H1 (cell line): ENCODE measurements around the gene ASCC2. TPM values are rescaled to one million over a fixed set of nuclear protein-coding genes. Genes with fewer than 3 reads are reported as not detected.

Experiments
- CTCF ChIA-PET: fragments of 300-600 bp; sonication (Branson Sonifier 250); formaldehyde crosslinking; loops from one replicate; lab custom pipeline; 2021; ENCODE audit not compliant: partially characterized antibody; lab: Charles Lee
- POLR2A ChIA-PET: fragments of 300-600 bp; sonication (Branson Sonifier 250); formaldehyde crosslinking; loops from one replicate; lab custom pipeline; 2021; ENCODE audit warnings: inconsistent platforms; ENCODE audit not compliant: partially characterized antibody; lab: Charles Lee
- DNase-seq, 2 experiments: peaks; one replicate each; pipeline versions ENCODE4 v3.0.0 to v3.0.0-alpha.2; 2010 to 2022; ENCODE audit warnings: low spot score in 2 of 2, low read depth in 1 of 2, mixed read lengths in 1 of 2
- FAIRE-seq: peaks from 2 replicates; lab custom pipeline; 2011; peaks lifted over from hg19 to GRCh38; lab: Jason Lieb, UNC
- H2AFZ ChIP-seq: 2 replicates; pipeline ENCODE4 v1.8.1; 2012; ENCODE audit warnings: low read length, inconsistent platforms
- H2AK5ac ChIP-seq: 2 replicates; pipeline ENCODE4 v1.6.1; 2013; ENCODE audit warnings: low read depth, low read length
- H2BK120ac ChIP-seq: replicated peaks from 2 replicates; pipeline ENCODE3; 2013; ENCODE audit warnings: low read depth, low read length, inconsistent platforms
- H2BK12ac ChIP-seq: 2 replicates; pipeline ENCODE4 v1.6.1; 2013; ENCODE audit warnings: low read depth, low read length
- H2BK15ac ChIP-seq: 2 replicates; pipeline ENCODE4 v1.6.1; 2013; ENCODE audit warnings: low read length
- H2BK20ac ChIP-seq: 2 replicates; pipeline ENCODE4 v1.6.1; 2013; ENCODE audit warnings: low read length
- H2BK5ac ChIP-seq: 2 replicates; pipeline ENCODE4 v1.6.1; 2013; ENCODE audit warnings: low read depth, low read length
- H3K14ac ChIP-seq: 2 replicates; pipeline ENCODE4 v1.6.1; 2013; ENCODE audit warnings: inconsistent platforms; ENCODE audit not compliant: insufficient read length
- H3K18ac ChIP-seq: 2 replicates; pipeline ENCODE4 v1.6.1; 2013; ENCODE audit warnings: low read length; ENCODE audit errors: extremely low read depth
- H3K23ac ChIP-seq: 2 replicates; pipeline ENCODE4 v1.6.1; 2013; ENCODE audit warnings: inconsistent platforms; ENCODE audit not compliant: insufficient read length
- H3K23me2 ChIP-seq: 2 replicates; pipeline ENCODE4 v1.6.1; 2013; ENCODE audit warnings: low read depth, low read length
- H3K27ac ChIP-seq: 2 replicates; pipeline ENCODE4 v1.6.1; 2011; ENCODE audit warnings: low read depth, low read length, inconsistent platforms
- H3K27me3 ChIP-seq, 4 experiments: replicated peaks in 1 of 4; 1 replicate in 1 of 4; 2 replicates in 3 of 4; pipeline versions ENCODE4 v1.6.1 to v1.8.1; 2011 to 2013; ENCODE audit warnings: low read length in 3 of 4, mild to moderate bottlenecking in 3 of 4, inconsistent platforms in 2 of 4, mixed read lengths in 2 of 4, moderate library complexity in 1 of 4; ENCODE audit not compliant: control insufficient read depth in 3 of 4, insufficient read depth in 3 of 4; ENCODE audit errors: extremely low read depth in 1 of 4
- H3K36me3 ChIP-seq, 4 experiments: 2 replicates each; pipeline versions ENCODE4 v1.6.1 to v1.8.1; 2011 to 2013; ENCODE audit warnings: mild to moderate bottlenecking in 4 of 4, low read length in 3 of 4, moderate library complexity in 2 of 4, control low read depth in 1 of 4, inconsistent platforms in 1 of 4; ENCODE audit not compliant: insufficient read depth in 4 of 4, control insufficient read depth in 2 of 4
- H3K4ac ChIP-seq: replicated peaks from 2 replicates; pipeline ENCODE3; 2013; ENCODE audit warnings: low read length, low read depth, mixed read lengths, inconsistent platforms; ENCODE audit not compliant: insufficient read length
- H3K4me1 ChIP-seq, 4 experiments: replicated peaks in 1 of 4; 1 replicate in 1 of 4; 2 replicates in 3 of 4; pipeline versions ENCODE4 v1.6.1 to v1.8.1; 2011 to 2013; ENCODE audit warnings: low read length in 3 of 4, inconsistent platforms in 2 of 4, mixed read lengths in 1 of 4; ENCODE audit not compliant: insufficient read depth in 4 of 4, control insufficient read depth in 3 of 4
- H3K4me2 ChIP-seq, 2 experiments: 2 replicates each; pipeline versions ENCODE4 v1.6.1 to v1.8.1; 2011 to 2013; ENCODE audit warnings: low read depth in 2 of 2, low read length in 2 of 2, control low read depth in 1 of 2, inconsistent platforms in 1 of 2, mild to moderate bottlenecking in 1 of 2; ENCODE audit not compliant: insufficient read depth in 1 of 2
- H3K4me3 ChIP-seq, 4 experiments: fragments of 200-600, 300-600 bp in 1 of 4; sonication (generic), shearing (Covaris generic), sonication (Bioruptor Twin) in 1 of 4; 2 replicates each; pipeline versions ENCODE4 v1.5.1 to v1.8.1; 2011 to 2016; ENCODE audit warnings: low read length in 4 of 4, low read depth in 3 of 4, control low read depth in 2 of 4, inconsistent platforms in 2 of 4, mild to moderate bottlenecking in 2 of 4, mixed read lengths in 1 of 4, moderate library complexity in 1 of 4; ENCODE audit not compliant: insufficient read depth in 2 of 4; ENCODE audit errors: extremely low read depth in 1 of 4
- H3K56ac ChIP-seq: replicated peaks from 2 replicates; pipeline ENCODE3; 2013; ENCODE audit warnings: low read depth, mild to moderate bottlenecking, mixed read lengths, low read length, inconsistent platforms; ENCODE audit not compliant: insufficient read length
- H3K79me1 ChIP-seq: 2 replicates; pipeline ENCODE4 v1.6.1; 2013; ENCODE audit warnings: low read depth, low read length, control low read depth
- H3K79me2 ChIP-seq, 2 experiments: 2 replicates each; pipeline versions ENCODE4 v1.6.1 to v1.8.1; 2012 to 2013; ENCODE audit warnings: low read length in 2 of 2, mild to moderate bottlenecking in 2 of 2, inconsistent platforms in 1 of 2; ENCODE audit not compliant: insufficient read depth in 2 of 2, control insufficient read depth in 1 of 2
- H3K9ac ChIP-seq, 4 experiments: replicated peaks in 1 of 4; 1 replicate in 1 of 4; 2 replicates in 3 of 4; pipeline versions ENCODE4 v1.6.1 to v1.8.1; 2011 to 2013; ENCODE audit warnings: low read depth in 3 of 4, low read length in 3 of 4, control low read depth in 2 of 4, mild to moderate bottlenecking in 2 of 4, moderate library complexity in 2 of 4, inconsistent platforms in 1 of 4; ENCODE audit errors: extremely low read depth in 1 of 4
- H3K9me3 ChIP-seq, 2 experiments: 2 replicates each; pipeline versions ENCODE4 v1.6.1 to v1.8.1; 2012 to 2013; ENCODE audit warnings: mild to moderate bottlenecking in 2 of 2, moderate library complexity in 2 of 2, control low read depth in 1 of 2, inconsistent platforms in 1 of 2, low read depth in 1 of 2, low read length in 1 of 2, mixed read lengths in 1 of 2; ENCODE audit not compliant: insufficient read depth in 2 of 2
- H4K20me1 ChIP-seq, 2 experiments: replicated peaks in 1 of 2; 2 replicates each; pipeline versions ENCODE3 to v1.8.1; 2011 to 2013; ENCODE audit warnings: inconsistent platforms in 2 of 2, low read length in 2 of 2, mild to moderate bottlenecking in 1 of 2; ENCODE audit not compliant: insufficient read depth in 2 of 2, control insufficient read depth in 1 of 2
- H4K5ac ChIP-seq: 2 replicates; pipeline ENCODE4 v1.6.1; 2013; ENCODE audit warnings: low read length, low read depth, mixed read lengths, inconsistent platforms; ENCODE audit not compliant: insufficient read length
- H4K8ac ChIP-seq: 2 replicates; pipeline ENCODE4 v1.8.0; 2013; ENCODE audit warnings: mild to moderate bottlenecking, moderate library complexity, low read length, inconsistent platforms; ENCODE audit not compliant: insufficient read depth; ENCODE audit errors: extremely low read depth
- H4K91ac ChIP-seq: replicated peaks from 2 replicates; pipeline ENCODE3; 2013; ENCODE audit warnings: low read length, mixed read lengths, inconsistent platforms; ENCODE audit not compliant: insufficient read length
- BRCA1 ChIP-seq: IDR thresholded peaks from 2 replicates; pipeline ENCODE4 v1.6.1; 2012; ENCODE audit warnings: low read depth, low read length, improper control_type of control experiment
- CBX5 ChIP-seq: fragments of 300-800, 300-1000 bp; sonication (generic); IDR thresholded peaks from 2 replicates; pipeline ENCODE4 v1.7.1; 2016; ENCODE audit warnings: antibody characterized with exemption, low read length, low read depth
- CBX8 ChIP-seq: fragments of 300-800, 300-1000 bp; sonication (generic); IDR thresholded peaks from 2 replicates; pipeline ENCODE4 v1.7.1; 2016; ENCODE audit warnings: low read depth, low read length, borderline replicate concordance
- CHD1 ChIP-seq: IDR thresholded peaks from 2 replicates; pipeline ENCODE4 v1.6.1; 2012; ENCODE audit warnings: low read depth, low read length, improper control_type of control experiment
- POLR2A ChIP-seq, 2 experiments: IDR thresholded peaks; 1 replicate in 1 of 2; 2 replicates in 1 of 2; pipeline ENCODE4 v1.6.1; 2011; ENCODE audit warnings: low read depth in 2 of 2, low read length in 2 of 2, mild to moderate bottlenecking in 2 of 2; ENCODE audit errors: control extremely low read depth in 1 of 2
- TCF12 ChIP-seq: IDR thresholded peaks from 2 replicates; pipeline ENCODE4 v1.6.1; 2011; ENCODE audit warnings: low read depth, mild to moderate bottlenecking, low read length
- TEAD4 ChIP-seq: IDR thresholded peaks from 2 replicates; pipeline ENCODE4 v1.6.1; 2012; ENCODE audit warnings: low read depth, low read length, inconsistent platforms, mixed read lengths
- WGBS, 2 experiments: shearing (Covaris generic) in 1 of 2; methylation state at CpG; one replicate each; pipeline versions ENCODE4 v1.1.6 to v1.1.7; 2013 to 2015; ENCODE audit warnings: low lambda C conversion rate in 2 of 2, mixed read lengths in 2 of 2, inconsistent platforms in 1 of 2, low coverage in 1 of 2, missing lambda C conversion rate in 1 of 2; ENCODE audit not compliant: insufficient replicate concordance in 2 of 2, insufficient coverage in 1 of 2, insufficient read length in 1 of 2; ENCODE audit errors: extremely low coverage in 1 of 2, missing lambda C conversion rate in 1 of 2; 5-methylcytosine and 5-hydroxymethylcytosine counted together
- polyA plus RNA-seq, 7 experiments: library from polyadenylated mRNA; depleted of rRNA in 3 of 7; stranded (reverse) in 5 of 7; unstranded in 2 of 7; fragments of >200 nt in 5 of 7; fragments of 200-250 nt in 2 of 7; gene quantifications; 1 replicate in 5 of 7; 2 replicates in 1 of 7; 4 replicates in 1 of 7; pipeline versions ENCODE4 v1.2.1 to v1.2.3, GENCODE V29; 2011 to 2013; ENCODE audit warnings: missing spikeins in 2 of 7, mixed read lengths in 2 of 7
- total RNA-seq: library from RNA; stranded (reverse); fragmentation: NEBNext Ultra II Directional; extraction: Animal tissue kit (Norgen Biotek cat#: 25700); gene quantifications from 2 replicates; pipeline ENCODE4 v1.2.1, GENCODE V29; 2021
- TF ChIP-seq, protein P1 (sequence below): IDR thresholded peaks from 2 replicates; pipeline ENCODE4 v1.6.1; 2012; ENCODE audit warnings: inconsistent platforms

Gene ASCC2
- total and polyA plus RNA-seq, 2 of the 8 experiments (the other 6 are each of a cell fraction or from before 2014, with no cell fraction given) = 35.0 to 35.8 TPM

DNA sequence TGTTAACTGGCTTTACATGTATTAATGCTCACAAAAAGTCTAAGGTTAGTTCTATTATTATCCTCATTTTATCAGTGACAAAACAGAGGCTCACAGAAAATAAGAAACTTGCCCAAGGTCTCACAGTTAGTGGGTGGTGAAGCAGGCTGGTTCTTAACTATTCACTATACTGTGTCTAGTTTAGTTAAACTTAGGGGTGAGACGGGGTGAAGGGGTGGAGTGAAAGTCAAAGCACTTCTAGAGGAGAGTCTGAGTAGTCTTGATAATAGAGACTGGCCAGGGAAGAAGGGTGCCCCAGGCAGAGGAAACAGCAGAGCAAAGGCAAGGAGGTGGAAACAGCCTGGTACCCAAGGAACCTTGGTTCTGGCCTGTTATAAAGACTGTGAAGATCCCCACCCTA lies 4.0 kb downstream of the ASCC2 start:
- no peak overlapping the region for H4K91ac ChIP-seq
- H2BK120ac ChIP-seq = no peak overlapping the region
- H3K9me3 ChIP-seq = no peaks in the 10 kb centered on the region
- no peak overlapping the region for H2BK20ac ChIP-seq
- H2AFZ ChIP-seq = no peak overlapping the region
- CTCF ChIA-PET = no interaction called here
- WGBS, 2 experiments = 92% methylated on average over 1 of the region's 1 CpG; no CpG with 5 or more reads in 1 of the 2 experiments
- H2BK12ac ChIP-seq = no peak overlapping the region
- TF ChIP-seq, protein P1, sequence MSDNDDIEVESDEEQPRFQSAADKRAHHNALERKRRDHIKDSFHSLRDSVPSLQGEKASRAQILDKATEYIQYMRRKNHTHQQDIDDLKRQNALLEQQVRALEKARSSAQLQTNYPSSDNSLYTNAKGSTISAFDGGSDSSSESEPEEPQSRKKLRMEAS = no peak
- no peak for TF ChIP-seq CBX8
- TF ChIP-seq TEAD4 = no peak
- no peak for TF ChIP-seq BRCA1
- TF ChIP-seq POLR2A (IDR thresholded peaks at IDR 0.05; ENCODE audit: control extremely low read depth in 1 of 2, low read depth in 2 of 2, low read length in 2 of 2) = no peak
- TF ChIP-seq CBX5 = no peak
- no peak for TF ChIP-seq CHD1
- TF ChIP-seq TCF12 = no peak
- no peak overlapping the region for H3K4ac ChIP-seq
- H4K20me1 ChIP-seq = no peaks in the 10 kb centered on the region
- peaks cover 0 to 5% (median 0%) of the 10 kb centered on the region in 4 experiments; a peak in 1 of 8 replicates for H3K36me3 ChIP-seq
- H3K27ac ChIP-seq = no peak overlapping the region
- no peak overlapping the region for H4K8ac ChIP-seq
- H2AK5ac ChIP-seq = no peak overlapping the region
- H3K27me3 ChIP-seq = no peaks in the 10 kb centered on the region
- no peak overlapping the region for H4K5ac ChIP-seq
- no peak overlapping the region for H3K14ac ChIP-seq
- no peak overlapping the region for H3K18ac ChIP-seq
- no peak overlapping the region for H3K23ac ChIP-seq
- no peak overlapping the region for H3K9ac ChIP-seq
- H2BK15ac ChIP-seq = no peak overlapping the region
- DNase-seq = no peak
- no peak for FAIRE-seq
- H3K4me3 ChIP-seq = no peak overlapping the region
- peaks cover 3% of the 10 kb centered on the region; the same call in 1 of the 2 replicates for H3K79me1 ChIP-seq
- peaks cover 3% of the 10 kb centered on the region; the same call in 1 of the 2 replicates for H3K23me2 ChIP-seq
- peaks cover 0 to 5% of the 10 kb centered on the region in 2 experiments; a peak in 1 of 4 replicates for H3K79me2 ChIP-seq
- POLR2A ChIA-PET = no interaction called here
- no peak overlapping the region for H2BK5ac ChIP-seq
- H3K4me1 ChIP-seq = peaks cover 0 to 4% (median 0%) of the 10 kb centered on the region in 4 experiments; a peak in 2 of 7 replicates
- H3K4me2 ChIP-seq = no peak overlapping the region
- no peak overlapping the region for H3K56ac ChIP-seq
